A549 (cell line): ENCODE results near the gene PTGER1. TPM values are rescaled to one million over a fixed set of nuclear protein-coding genes. Genes with fewer than 3 reads are reported as not detected.

ENCODE experiments used
- ATAC-seq, 2 experiments: fragments of 200-7000 bp in 1 of 2; fragments of >200 bp in 1 of 2; cut with Nextera tagmentation in 1 of 2; cut with Tn5 transposase in 1 of 2; 3 replicates each; pipeline versions ENCODE4 v1.8.0 to v1.9.1; 2018 to 2020; ENCODE audit warnings: mild to moderate bottlenecking in 1 of 2, moderate library complexity in 1 of 2
- CTCF ChIA-PET: fragments of 300-600 bp; sonication (Branson Sonifier 250); formaldehyde crosslinking; extraction: SDS; loops from one replicate; lab custom pipeline; 2021; ENCODE audit warnings: antibody characterized with exemption, inconsistent platforms; lab: Yijun Ruan, JAX
- POLR2A ChIA-PET: fragments of 350-600 bp; formaldehyde crosslinking; extraction: SDS; loops from one replicate; lab custom pipeline; 2021; ENCODE audit warnings: antibody characterized with exemption, inconsistent platforms; lab: Yijun Ruan, JAX
- DNase-seq, 2 experiments: peaks; one replicate each; pipeline versions ENCODE4 v3.0.0 to v3.0.0-alpha.2; 2011 to 2016; ENCODE audit warnings: low read depth in 1 of 2, low spot score in 1 of 2
- FAIRE-seq: peaks from 2 replicates; lab custom pipeline; 2011; peaks lifted over from hg19 to GRCh38; lab: Jason Lieb, UNC
- H3K27ac ChIP-seq, 2 experiments: fragments of >200 bp; sonication (Bioruptor Twin); formaldehyde crosslinking; 3 replicates each; pipeline ENCODE4 v1.5.1; 2016 to 2017
- H3K4me1 ChIP-seq: fragments of >200 bp; sonication (Bioruptor Twin); formaldehyde crosslinking; 3 replicates; pipeline ENCODE4 v1.6.1; 2016
- H3K4me2 ChIP-seq: fragments of >200 bp; sonication (Bioruptor Twin); formaldehyde crosslinking; 3 replicates; pipeline ENCODE4 v1.6.1; 2016
- H3K4me3 ChIP-seq: fragments of >200 bp; sonication (Bioruptor Twin); formaldehyde crosslinking; 3 replicates; pipeline ENCODE4 v1.5.1; 2016
- H3K9me3 ChIP-seq: fragments of >200 bp; sonication (Bioruptor Twin); formaldehyde crosslinking; 3 replicates; pipeline ENCODE4 v1.6.1; 2016
- CBX8 ChIP-seq: fragments of 200-600 bp; sonication (generic); IDR thresholded peaks from 2 replicates; pipeline ENCODE4 v1.6.1; 2016
- CEBPB ChIP-seq, 2 experiments: fragments of >200 bp in 1 of 2; sonication (Bioruptor Twin) in 1 of 2; formaldehyde crosslinking in 1 of 2; IDR thresholded peaks; 2 replicates each; pipeline ENCODE4 v1.6.1; 2012 to 2016
- CHD2 ChIP-seq: fragments of 150-350 bp; IDR thresholded peaks from 2 replicates; pipeline ENCODE4 v1.6.1; 2014; ENCODE audit warnings: low read length; ENCODE audit not compliant: partially characterized antibody
- EHMT2 ChIP-seq: fragments of 200-600 bp; sonication (generic); IDR thresholded peaks from 2 replicates; pipeline ENCODE4 v1.6.1; 2016; ENCODE audit warnings: antibody characterized with exemption, low read depth, mild to moderate bottlenecking, moderate library complexity
- EP300 ChIP-seq, 2 experiments: fragments of >200 bp; sonication (Bioruptor Twin); formaldehyde crosslinking; IDR thresholded peaks; 2 replicates in 1 of 2; 3 replicates in 1 of 2; pipeline ENCODE4 v1.6.1; 2016 to 2017
- FOSB ChIP-seq: fragments of 250-450 bp; sonication (Bioruptor Pico); IDR thresholded peaks from 2 replicates; pipeline ENCODE4 v1.5.0; 2020; ENCODE audit warnings: mild to moderate bottlenecking, moderate library complexity
- FOSL2 ChIP-seq, 2 experiments: fragments of 450-650 bp in 1 of 2; fragments of >200 bp in 1 of 2; sonication (Bioruptor Twin) in 1 of 2; formaldehyde crosslinking; IDR thresholded peaks; 2 replicates each; pipeline versions ENCODE4 v1.5.0 to v1.6.1; 2016 to 2020; ENCODE audit warnings: mild to moderate bottlenecking in 1 of 2, moderate library complexity in 1 of 2
- HEYL ChIP-seq: fragments of 250-450 bp; sonication (Bioruptor Pico); IDR thresholded peaks from 2 replicates; pipeline ENCODE4 v1.8.0; 2021; ENCODE audit warnings: mild to moderate bottlenecking, moderate library complexity
- HOXB13 ChIP-seq: fragments of 250-450 bp; sonication (Bioruptor Pico); IDR thresholded peaks from 2 replicates; pipeline ENCODE4 v1.5.0; 2020; ENCODE audit warnings: low read depth, mild to moderate bottlenecking, moderate library complexity
- JUN ChIP-seq, 2 experiments: fragments of >200 bp; sonication (Bioruptor Twin); formaldehyde crosslinking; IDR thresholded peaks; 2 replicates in 1 of 2; 3 replicates in 1 of 2; pipeline ENCODE4 v1.6.1; 2016 to 2017
- JUNB ChIP-seq: fragments of >200 bp; sonication (Bioruptor Twin); formaldehyde crosslinking; IDR thresholded peaks from 2 replicates; pipeline ENCODE4 v1.6.1; 2016
- MAFK ChIP-seq: fragments of 450-650 bp; IDR thresholded peaks from 2 replicates; pipeline ENCODE4 v1.6.1; 2014; ENCODE audit not compliant: partially characterized antibody
- MAZ ChIP-seq: fragments of 150-350 bp; IDR thresholded peaks from 2 replicates; pipeline ENCODE4 v1.6.1; 2014; ENCODE audit warnings: antibody characterized with exemption, low read depth, low read length, borderline replicate concordance
- PHF8 ChIP-seq: fragments of 200-600 bp; sonication (generic); IDR thresholded peaks from 2 replicates; pipeline ENCODE4 v1.6.1; 2016; ENCODE audit warnings: low read depth, mild to moderate bottlenecking, antibody characterized with exemption, moderate library complexity, borderline replicate concordance
- RAD21 ChIP-seq, 2 experiments: fragments of >200 bp in 1 of 2; sonication (Bioruptor Twin) in 1 of 2; formaldehyde crosslinking in 1 of 2; IDR thresholded peaks in 1 of 2; conservative IDR thresholded peaks in 1 of 2; 2 replicates in 1 of 2; 3 replicates in 1 of 2; pipeline ENCODE4 v1.6.1; 2012 to 2018; ENCODE audit warnings: inconsistent platforms in 1 of 2
- RARB ChIP-seq: fragments of 250-450 bp; sonication (Bioruptor Pico); IDR thresholded peaks from 2 replicates; pipeline ENCODE4 v1.8.0; 2021; ENCODE audit warnings: mild to moderate bottlenecking, moderate library complexity
- SMC3 ChIP-seq: fragments of >200 bp; sonication (Bioruptor Twin); formaldehyde crosslinking; IDR thresholded peaks from 3 replicates; pipeline ENCODE4 v1.6.1; 2018; ENCODE audit warnings: inconsistent platforms
- TFCP2L1 ChIP-seq: fragments of 250-450 bp; sonication (Bioruptor Pico); IDR thresholded peaks from 2 replicates; pipeline ENCODE4 v1.5.0; 2021; ENCODE audit warnings: mild to moderate bottlenecking
- TP53 ChIP-seq: fragments of 250-450 bp; sonication (Bioruptor Pico); IDR thresholded peaks from 2 replicates; pipeline ENCODE4 v1.5.0; 2021; ENCODE audit warnings: mild to moderate bottlenecking, moderate library complexity
- WGBS: methylation state at CpG from one replicate; pipeline ENCODE4 v1.1.6; 2017; ENCODE audit errors: missing lambda C conversion rate; 5-methylcytosine and 5-hydroxymethylcytosine counted together
- polyA plus RNA-seq, 4 experiments: library from polyadenylated mRNA; depleted of rRNA in 3 of 4; stranded (reverse); fragments of >200 nt; fragmentation: RNase III in 1 of 4; extraction: RNeasy Plus Mini Kit Qiagen cat#74134 plus additional on column Dnase treatment in 1 of 4; gene quantifications; 2 replicates in 3 of 4; 3 replicates in 1 of 4; pipeline ENCODE4 v1.2.3, GENCODE V29; 2011 to 2017
- TF ChIP-seq, protein P1 (sequence below): IDR thresholded peaks from 2 replicates; pipeline ENCODE4 v1.6.1; 2012
- TF ChIP-seq, protein P2 (sequence below): fragments of >200 bp; sonication (Bioruptor Twin); formaldehyde crosslinking; IDR thresholded peaks from 3 replicates; pipeline ENCODE4 v1.5.1; 2016

The PTGER1 gene
- polyA plus RNA-seq, 2 of the 4 experiments (the other 2 are of a cell fraction): 0.06 to 0.17 TPM

GRCh38 chr19:14510311-14511228 lies 35.4 kb upstream of the PTGER1 start:
- TF ChIP-seq CEBPB (IDR thresholded peaks at IDR 0.05) (peak; percentile 11 to 80; a peak in 2 of 4 replicates), PHF8 (no peak), CBX8 (no peak), FOSB (CRISPR knock-in tag) (no peak), MAZ (no peak), FOSL2 (IDR thresholded peaks at IDR 0.05) (0 out of 2 replicates have a peak, but pooled peaks have one; percentile 34), FOSL2 (CRISPR knock-in tag; IDR thresholded peaks at IDR 0.05) (peak; percentile 82), RAD21 (conservative IDR thresholded peaks at IDR 0.05 in 1 of 2, IDR thresholded peaks at IDR 0.05 in 1 of 2) (no peak), JUNB (0 out of 2 replicates have a peak, but pooled peaks have one; percentile 12), MAFK (peak; percentile 82)
- TF ChIP-seq, protein P1, sequence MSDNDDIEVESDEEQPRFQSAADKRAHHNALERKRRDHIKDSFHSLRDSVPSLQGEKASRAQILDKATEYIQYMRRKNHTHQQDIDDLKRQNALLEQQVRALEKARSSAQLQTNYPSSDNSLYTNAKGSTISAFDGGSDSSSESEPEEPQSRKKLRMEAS: 0 out of 2 replicates have a peak, but pooled peaks have one; percentile 25
- TF ChIP-seq, all 56 proteins: peak for 5
- 5% methylated on average over 22 of the region's 22 CpGs for WGBS
- peak overlapping the region; percentile 94 to 100 for H3K27ac ChIP-seq
- ChIA-PET CTCF (interaction anchor here (1.2 to 1.8 kb wide), 2 partner anchors 31 to 79 kb away, joined by 4 to 8 read pairs; no protein-coding TSS in a partner anchor), POLR2A (interaction anchor here (0.7 to 7.8 kb wide), 3 partner anchors 7 to 1629 kb away, joined by 3 to 112 read pairs (median 4); partner anchors contain the start of gene DNAJB1)
- ATAC-seq (peak; percentile 8 to 14; a peak in 3 of 6 replicates), DNase-seq (peak in 1 of 2 experiments; percentile 64), FAIRE-seq (no peak)
- H3K4me2 ChIP-seq: peak overlapping the region; percentile 66
- H3K4me1 ChIP-seq: peaks cover 79% of the 10 kb centered on the region
- no peaks in the 10 kb centered on the region for H3K9me3 ChIP-seq
- H3K4me3 ChIP-seq: no peak overlapping the region

- Histone ChIP-seq H3K4me1 (peaks cover 74% of the 10 kb centered on the region), H3K27ac (peak overlapping the region; percentile 94 to 100), H3K9me3 (no peaks in the 10 kb centered on the region), H3K4me3 (peak overlapping the region; percentile 12; the same call in 1 of the 3 replicates), H3K4me2 (peak overlapping the region; percentile 73)
- CTCF ChIA-PET: interaction anchor here (0.6 to 1.2 kb wide), 2 partner anchors 8 to 65 kb away, joined by 3 read pairs; no protein-coding TSS in a partner anchor
- TF ChIP-seq CEBPB (IDR thresholded peaks at IDR 0.05): peak in 1 of 2 experiments; percentile 24; a peak in 1 of 4 replicates
- no peak for TF ChIP-seq FOSL2 (IDR thresholded peaks at IDR 0.05)
- TF ChIP-seq FOSL2 (CRISPR knock-in tag; IDR thresholded peaks at IDR 0.05): peak; percentile 74
- TF ChIP-seq TP53 (CRISPR knock-in tag): no peak
- TF ChIP-seq TFCP2L1 (CRISPR knock-in tag): no peak
- TF ChIP-seq HEYL (CRISPR knock-in tag): no peak
- peak in 1 of 2 experiments; percentile 37; a peak in 2 of 5 replicates for TF ChIP-seq EP300 (IDR thresholded peaks at IDR 0.05)
- TF ChIP-seq RARB (CRISPR knock-in tag): 0 out of 2 replicates have a peak, but pooled peaks have one; percentile 83
- FAIRE-seq: no peak
- peak in 1 of 2 experiments; percentile 89 for DNase-seq
- POLR2A ChIA-PET: interaction anchor here (0.7 to 7.8 kb wide), 3 partner anchors 10 to 911 kb away, joined by 3 to 112 read pairs (median 7); partner anchors contain the start of genes DNAJB1 and GIPC1
- peak; percentile 32 to 49 for ATAC-seq
- 12% methylated on average over 9 of the region's 12 CpGs for WGBS
Observed at GRCh38 chr19:14507704-14508542, 32.8 kb upstream of the PTGER1 start.

GRCh38 chr19:14505488-14506239 lies 30.5 kb upstream of the PTGER1 start:
- Histone ChIP-seq H3K9me3 (no peaks in the 10 kb centered on the region), H3K27ac (peak overlapping the region; percentile 94 to 100), H3K4me3 (no peak overlapping the region), H3K4me2 (peak overlapping the region; percentile 73), H3K4me1 (peaks cover 73% of the 10 kb centered on the region)
- CTCF ChIA-PET: interaction anchor here (0.7 to 4.0 kb wide), 26 partner anchors 8 to 74 kb away, joined by 3 to 29 read pairs (median 5); partner anchors contain the start of genes DNAJB1, NDUFB7, PKN1 and PTGER1
- WGBS: under 1% methylated on average over 16 of the region's 19 CpGs
- POLR2A ChIA-PET: interaction anchor here (0.6 to 7.8 kb wide), 6 partner anchors 8 to 125 kb away, joined by 3 to 112 read pairs (median 7); partner anchors contain the start of genes DNAJB1 and GIPC1
- no peak for TF ChIP-seq EHMT2
- TF ChIP-seq JUN (IDR thresholded peaks at IDR 0.05): peak in 1 of 2 experiments; percentile 70; a peak in 3 of 5 replicates
- TF ChIP-seq, protein P2, sequence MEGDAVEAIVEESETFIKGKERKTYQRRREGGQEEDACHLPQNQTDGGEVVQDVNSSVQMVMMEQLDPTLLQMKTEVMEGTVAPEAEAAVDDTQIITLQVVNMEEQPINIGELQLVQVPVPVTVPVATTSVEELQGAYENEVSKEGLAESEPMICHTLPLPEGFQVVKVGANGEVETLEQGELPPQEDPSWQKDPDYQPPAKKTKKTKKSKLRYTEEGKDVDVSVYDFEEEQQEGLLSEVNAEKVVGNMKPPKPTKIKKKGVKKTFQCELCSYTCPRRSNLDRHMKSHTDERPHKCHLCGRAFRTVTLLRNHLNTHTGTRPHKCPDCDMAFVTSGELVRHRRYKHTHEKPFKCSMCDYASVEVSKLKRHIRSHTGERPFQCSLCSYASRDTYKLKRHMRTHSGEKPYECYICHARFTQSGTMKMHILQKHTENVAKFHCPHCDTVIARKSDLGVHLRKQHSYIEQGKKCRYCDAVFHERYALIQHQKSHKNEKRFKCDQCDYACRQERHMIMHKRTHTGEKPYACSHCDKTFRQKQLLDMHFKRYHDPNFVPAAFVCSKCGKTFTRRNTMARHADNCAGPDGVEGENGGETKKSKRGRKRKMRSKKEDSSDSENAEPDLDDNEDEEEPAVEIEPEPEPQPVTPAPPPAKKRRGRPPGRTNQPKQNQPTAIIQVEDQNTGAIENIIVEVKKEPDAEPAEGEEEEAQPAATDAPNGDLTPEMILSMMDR: peak; percentile 61
- TF ChIP-seq TFCP2L1 (CRISPR knock-in tag): 0 out of 2 replicates have a peak, but pooled peaks have one; percentile 41
- no peak for TF ChIP-seq FOSL2 (IDR thresholded peaks at IDR 0.05)
- TF ChIP-seq FOSL2 (CRISPR knock-in tag; IDR thresholded peaks at IDR 0.05): peak; percentile 45
- TF ChIP-seq, protein P1: peak; percentile 70
- TF ChIP-seq CHD2: no peak
- TF ChIP-seq SMC3: peak; percentile 34
- TF ChIP-seq EP300 (IDR thresholded peaks at IDR 0.05): peak in 1 of 2 experiments; percentile 24; a peak in 1 of 5 replicates
- peak in 1 of 2 experiments; percentile 43; a peak in 2 of 5 replicates for TF ChIP-seq RAD21 (conservative IDR thresholded peaks at IDR 0.05 in 1 of 2, IDR thresholded peaks at IDR 0.05 in 1 of 2)
- 0 out of 2 replicates have a peak, but pooled peaks have one; percentile 2 for TF ChIP-seq HOXB13 (CRISPR knock-in tag)
- TF ChIP-seq TP53 (CRISPR knock-in tag): no peak
- FAIRE-seq (no peak), ATAC-seq (peak; percentile 79 to 80), DNase-seq (peak; percentile 68 to 95)
